ENCODE measurements around the gene PTGER2.

PTGER2 gene

GRCh38 chr14:52305014-52305413 is 9.1 kb upstream of the PTGER2 start:
- DNase-seq (ENCODE audit: low spot score): no peak

GRCh38 chr14:52307376-52307775 is 6.7 kb upstream of the PTGER2 start:
- peak; percentile 19 for DNase-seq (ENCODE audit: low spot score)

DNA sequence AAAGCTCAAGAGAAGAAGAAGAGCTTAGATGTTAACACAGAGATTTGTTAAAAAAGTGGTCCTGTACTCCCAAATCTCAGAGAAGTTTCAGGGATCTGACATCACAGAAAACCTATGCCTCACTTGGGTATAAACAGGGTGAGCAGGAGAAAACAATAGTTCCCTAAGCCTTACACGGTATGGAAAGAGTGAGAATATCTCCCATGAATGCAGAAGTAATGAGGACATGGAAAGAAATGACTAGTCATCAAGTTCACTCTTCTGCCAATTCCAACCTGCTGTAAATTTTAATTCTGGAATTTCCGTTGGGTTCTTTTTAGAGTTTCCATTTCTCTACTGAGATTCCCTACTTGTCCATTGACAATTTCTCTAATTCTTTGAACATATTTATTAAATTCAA is 6.2 kb upstream of the PTGER2 start:
- no peak for DNase-seq (ENCODE audit: low spot score)

DNA sequence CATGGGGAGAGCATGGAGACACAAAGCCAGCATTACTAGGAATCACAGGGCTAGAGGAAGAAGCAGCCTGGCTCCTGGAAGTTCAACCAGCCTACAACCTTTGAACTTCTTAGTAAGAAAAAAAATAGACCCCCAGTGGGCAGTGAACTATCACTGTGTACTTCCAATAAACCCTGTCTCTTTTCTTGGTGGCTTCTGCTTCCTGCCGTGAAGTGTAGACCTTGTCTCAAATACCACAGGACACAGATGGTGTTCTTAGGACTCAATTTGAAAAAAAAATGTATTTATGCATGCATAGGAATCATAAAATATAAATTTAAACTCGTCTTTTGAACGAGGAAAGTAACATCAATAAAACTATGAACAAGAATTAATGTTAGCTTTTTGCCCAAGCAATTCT is 3.6 kb upstream of the PTGER2 start:
- no peak for DNase-seq (ENCODE audit: low spot score)

DNA sequence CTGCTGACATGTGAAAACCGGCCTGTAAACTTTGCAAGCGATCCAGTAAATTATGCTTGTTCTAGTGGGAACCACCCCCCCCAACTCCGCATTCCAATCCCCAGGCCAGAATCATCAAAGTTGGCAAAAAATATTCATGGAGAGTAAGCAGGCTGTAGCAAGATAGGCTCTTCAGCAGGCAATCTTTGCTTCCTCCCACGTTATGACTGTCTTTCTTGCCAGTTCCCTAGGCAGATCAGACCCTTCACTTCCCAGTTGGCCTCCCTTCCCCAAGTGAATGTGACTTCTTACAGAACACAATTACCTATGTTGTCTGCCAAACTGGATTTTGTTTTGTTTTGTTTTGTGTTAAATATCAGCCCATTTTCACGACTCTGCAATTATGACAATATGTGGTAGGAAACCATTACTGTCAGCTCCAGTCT is 1.2 kb upstream of the PTGER2 start:
- no peak for DNase-seq (ENCODE audit: low spot score)

GRCh38 chr14:52313462-52313861 is 650 bp upstream of the PTGER2 start:
- no peak for DNase-seq (ENCODE audit: low spot score)

- no peak for DNase-seq (ENCODE audit: low spot score)
These were observed 663 bp downstream of the PTGER2 start for GRCh38 chr14:52314595-52315354.

DNA sequence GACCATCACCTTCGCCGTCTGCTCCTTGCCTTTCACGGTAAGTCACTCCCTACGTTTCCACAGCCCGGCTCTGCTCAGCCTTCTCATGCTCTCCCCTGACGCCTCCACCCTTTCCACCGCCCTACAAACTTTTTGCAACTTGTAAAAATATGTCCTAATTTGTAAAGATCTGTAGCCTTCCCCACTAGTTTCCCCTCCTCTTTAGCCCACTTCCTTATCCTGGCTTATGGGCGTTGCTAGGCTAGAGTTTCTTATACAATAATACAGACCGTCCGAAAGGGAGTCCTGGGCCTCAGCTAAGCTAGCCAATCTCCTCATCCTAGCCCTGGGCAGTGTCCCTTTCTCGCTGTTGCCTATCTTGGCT is 1.2 kb downstream of the PTGER2 start:
- DNase-seq (ENCODE audit: low spot score): no peak

GRCh38 chr14:52318062-52318461 is 4.0 kb downstream of the PTGER2 start:
- DNase-seq (ENCODE audit: low spot score): no peak

DNA sequence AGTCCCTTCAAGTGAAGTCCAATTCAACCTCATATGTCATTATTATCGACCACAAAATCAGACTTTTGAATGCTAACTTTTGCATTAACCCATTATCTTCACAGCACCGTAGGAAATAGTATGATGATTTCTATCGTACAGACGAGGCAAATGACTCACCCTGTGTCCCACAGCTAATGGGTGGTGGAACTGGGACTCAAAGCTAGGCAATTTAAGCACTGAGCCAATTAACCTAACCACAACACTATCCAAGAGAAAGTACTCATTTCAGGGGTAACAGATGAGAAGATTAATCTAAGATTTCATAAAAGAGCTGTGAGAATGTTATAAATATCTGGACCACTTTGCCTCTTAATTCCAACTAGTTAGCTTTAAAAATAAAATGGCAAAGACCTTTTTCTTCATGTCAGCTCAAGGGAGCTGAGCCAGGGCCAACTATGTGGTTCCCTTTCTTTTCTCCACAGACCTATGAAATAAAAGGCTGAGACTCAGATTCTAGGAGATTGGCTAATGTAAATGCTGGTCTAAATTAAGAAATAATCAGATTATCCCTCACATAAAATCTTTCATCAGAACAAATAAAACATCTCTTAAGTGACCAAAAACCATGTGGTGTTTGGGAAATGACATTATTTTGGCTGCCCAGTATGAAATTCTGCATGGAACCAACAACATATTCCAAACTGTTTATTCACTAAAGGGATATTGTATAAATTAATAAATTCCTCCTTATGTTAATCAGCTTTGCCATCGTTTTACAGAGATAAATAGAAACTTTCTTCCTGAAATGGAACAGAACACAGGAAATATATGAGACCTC is 4.9 kb downstream of the PTGER2 start:
- no peak for DNase-seq (ENCODE audit: low spot score)

DNA sequence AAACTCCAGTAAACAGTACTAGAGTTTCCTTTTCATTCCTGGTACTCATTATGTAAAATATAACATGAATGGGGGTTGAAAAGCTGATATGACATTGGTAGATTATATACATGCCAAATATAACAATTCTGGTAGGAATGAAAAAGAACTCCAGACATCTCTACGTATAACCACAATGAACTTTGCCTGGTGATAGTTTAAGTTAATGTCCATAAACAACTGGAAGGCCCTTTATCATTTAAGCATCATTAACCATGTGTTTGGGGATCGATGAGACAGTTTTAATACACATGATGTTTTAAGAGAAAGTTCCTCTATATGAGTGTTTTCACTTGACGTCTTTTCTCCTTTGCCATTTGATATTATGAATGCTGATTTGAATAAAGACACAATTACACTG is 5.8 kb downstream of the PTGER2 start:
- no peak for DNase-seq (ENCODE audit: low spot score)

GRCh38 chr14:52325126-52325525 is 11.0 kb downstream of the PTGER2 start:
- no peak for DNase-seq (ENCODE audit: low spot score)

DNA sequence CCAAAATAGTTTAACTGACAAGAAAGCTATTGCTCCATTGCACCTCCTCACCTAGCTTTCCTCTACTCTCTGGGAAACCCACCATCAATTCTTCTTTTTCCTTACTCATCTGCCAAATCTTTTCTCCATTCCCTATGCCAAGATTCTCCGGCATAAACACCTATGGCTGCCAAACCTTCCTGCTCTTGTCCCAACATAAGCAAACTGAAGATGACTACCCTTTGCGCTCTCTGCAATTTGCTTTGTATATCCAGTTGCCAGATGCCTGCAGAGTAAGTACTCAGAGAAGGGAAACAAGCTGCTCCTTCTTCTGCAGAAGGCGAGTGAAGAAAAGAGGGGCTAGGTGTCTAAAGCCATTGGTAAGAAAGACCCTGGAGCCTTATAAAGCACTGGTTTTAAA is 11.5 kb downstream of the PTGER2 start:
- no peak for DNase-seq (ENCODE audit: low spot score)

DNA sequence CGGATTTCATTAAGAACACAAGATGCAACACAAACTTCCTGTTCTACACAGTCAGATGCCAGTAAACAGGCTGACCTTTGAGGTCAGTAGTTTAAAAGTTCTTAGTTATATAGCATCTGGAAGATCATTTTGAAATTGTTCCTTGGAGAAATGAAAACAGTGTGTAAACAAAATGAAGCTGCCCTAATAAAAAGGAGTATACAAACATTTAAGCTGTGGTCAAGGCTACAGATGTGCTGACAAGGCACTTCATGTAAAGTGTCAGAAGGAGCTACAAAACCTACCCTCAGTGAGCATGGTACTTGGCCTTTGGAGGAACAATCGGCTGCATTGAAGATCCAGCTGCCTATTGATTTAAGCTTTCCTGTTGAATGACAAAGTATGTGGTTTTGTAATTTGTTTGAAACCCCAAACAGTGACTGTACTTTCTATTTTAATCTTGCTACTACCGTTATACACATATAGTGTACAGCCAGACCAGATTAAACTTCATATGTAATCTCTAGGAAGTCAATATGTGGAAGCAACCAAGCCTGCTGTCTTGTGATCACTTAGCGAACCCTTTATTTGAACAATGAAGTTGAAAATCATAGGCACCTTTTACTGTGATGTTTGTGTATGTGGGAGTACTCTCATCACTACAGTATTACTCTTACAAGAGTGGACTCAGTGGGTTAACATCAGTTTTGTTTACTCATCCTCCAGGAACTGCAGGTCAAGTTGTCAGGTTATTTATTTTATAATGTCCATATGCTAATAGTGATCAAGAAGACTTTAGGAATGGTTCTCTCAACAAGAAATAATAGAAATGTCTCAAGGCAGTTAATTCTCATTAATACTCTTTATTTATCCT is 13.5 kb downstream of the PTGER2 start:
- no peak for DNase-seq (ENCODE audit: low spot score)

- no peak for DNase-seq (ENCODE audit: low spot score)
These were observed 14.2 kb downstream of the PTGER2 start for GRCh38 chr14:52328276-52328675.

DNA sequence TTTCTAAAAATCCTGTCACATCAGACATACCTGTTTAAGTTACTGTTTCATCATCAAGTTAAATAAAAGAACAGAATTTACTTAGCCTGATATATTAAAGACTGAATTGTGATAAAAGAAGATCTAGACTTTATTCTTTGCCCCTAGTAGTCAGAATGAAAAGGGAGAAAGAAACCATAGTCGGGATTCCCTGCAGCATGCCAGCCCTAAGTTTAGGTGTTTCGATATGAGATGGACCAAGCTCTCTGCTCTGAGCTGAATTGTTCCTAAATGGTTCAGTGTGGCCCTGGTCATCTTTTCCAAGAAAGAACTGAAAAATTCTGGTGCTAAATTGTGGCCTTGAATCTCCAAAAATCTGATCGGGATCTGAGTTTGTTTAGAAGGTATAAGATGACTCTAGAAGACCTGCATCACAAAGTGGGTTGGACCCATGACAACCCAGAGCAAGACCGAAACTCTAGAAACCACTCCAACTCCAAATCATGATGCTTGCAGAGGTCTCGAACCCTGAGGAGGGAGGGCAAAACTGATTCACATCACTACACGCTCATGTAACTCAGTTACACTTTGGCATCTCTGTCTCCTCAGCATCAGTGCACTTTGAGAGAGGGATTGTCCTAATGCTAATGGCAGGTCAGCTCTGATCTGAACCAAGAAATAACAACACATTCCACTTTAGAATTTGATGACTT is 15.7 kb downstream of the PTGER2 start:
- DNase-seq (ENCODE audit: low spot score): no peak

- no peak for DNase-seq (ENCODE audit: low spot score)
These were observed 18.2 kb downstream of the PTGER2 start for GRCh38 chr14:52332269-52332668.

- DNase-seq (ENCODE audit: low spot score): no peak
These were observed 19.0 kb downstream of the PTGER2 start for GRCh38 chr14:52333108-52333507.

DNA sequence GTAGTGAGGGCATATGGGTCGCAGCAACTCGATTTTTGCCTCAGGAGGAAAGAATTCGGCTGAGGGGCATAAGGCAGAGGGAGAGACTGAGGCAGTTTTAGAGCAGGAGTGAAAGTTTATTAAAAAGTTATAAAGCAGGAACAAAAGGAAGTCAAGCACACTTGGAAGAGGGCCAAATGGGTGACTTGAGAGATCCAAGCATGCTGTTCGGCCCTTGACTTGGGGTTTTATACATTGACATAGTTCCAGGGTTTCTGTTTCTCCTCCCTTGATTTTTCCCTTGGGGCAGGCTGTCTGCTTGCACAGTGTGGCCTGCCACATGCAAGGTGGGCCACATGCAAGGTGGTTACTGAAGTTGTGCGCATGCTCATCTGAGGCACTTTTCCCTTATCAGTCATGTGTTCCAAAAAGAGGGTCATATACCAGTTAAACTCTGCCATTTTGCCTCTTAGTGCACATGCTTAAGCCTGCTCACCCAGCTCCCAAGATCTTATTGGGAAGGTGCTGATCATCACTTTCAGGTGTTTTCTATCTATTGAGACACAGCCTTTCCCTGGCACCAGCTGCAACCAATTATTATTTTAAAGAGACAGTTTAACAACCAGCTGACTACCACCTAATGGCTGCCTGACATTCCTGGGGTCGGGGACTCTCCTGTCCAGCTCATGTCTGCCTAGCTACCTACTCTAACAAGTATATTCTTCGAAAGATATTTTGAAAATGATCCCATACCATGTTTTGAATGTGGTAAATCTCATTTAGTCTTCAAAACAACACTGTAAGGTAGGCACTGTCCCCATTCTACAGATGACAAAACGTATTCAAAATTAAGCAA is 19.9 kb downstream of the PTGER2 start:
- no peak for DNase-seq (ENCODE audit: low spot score)

GRCh38 chr14:52336241-52336640 is 22.1 kb downstream of the PTGER2 start:
- no peak for DNase-seq (ENCODE audit: low spot score)

DNA sequence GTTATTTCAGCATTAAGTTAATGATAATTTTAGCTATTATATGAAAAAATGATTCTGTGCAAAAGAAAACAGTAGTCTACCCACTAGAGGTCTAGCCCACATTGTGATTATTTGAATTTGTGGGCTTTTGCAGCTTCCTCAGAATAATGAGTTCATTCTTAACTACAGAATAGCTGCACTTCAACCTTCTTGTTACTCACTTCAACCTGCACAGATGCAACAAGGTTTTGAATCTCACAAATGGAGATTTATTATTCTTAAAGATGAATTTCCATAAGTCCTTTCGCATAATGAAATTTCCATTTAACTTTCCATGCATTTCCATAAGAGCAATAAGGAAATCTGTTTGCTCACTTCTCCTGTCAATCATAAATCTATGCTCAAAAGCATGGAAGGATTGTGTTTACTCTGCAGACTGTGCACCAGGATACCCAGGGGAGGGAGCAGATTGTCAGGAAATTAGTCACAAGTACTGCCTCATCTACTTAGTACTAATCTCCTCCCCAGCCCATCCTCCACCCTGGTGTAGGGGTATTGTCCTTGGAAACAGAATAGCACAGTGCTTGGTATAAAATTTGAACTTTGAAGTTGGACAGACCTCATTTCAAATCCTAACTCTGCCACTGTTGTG is 24.1 kb downstream of the PTGER2 start:
- no peak for DNase-seq (ENCODE audit: low spot score)
